NB4 (cell line): ENCODE data around the gene SLC24A4.

Source experiments
- DNase-seq: peaks from one replicate; pipeline ENCODE4 v3.0.0; 2010; ENCODE audit warnings: low read depth
- H3K4me3 ChIP-seq: one replicate; pipeline ENCODE4 v1.5.1; 2011; ENCODE audit warnings: mild to moderate bottlenecking, low read depth, low read length, moderate library complexity
- CTCF ChIP-seq: IDR thresholded peaks from one replicate; pipeline ENCODE4 v1.5.1; 2012; ENCODE audit warnings: low read depth, low read length
- MAX ChIP-seq: IDR thresholded peaks from 2 replicates; pipeline ENCODE4 v1.6.1; 2011; ENCODE audit warnings: low read depth, low read length
- MYC ChIP-seq: IDR thresholded peaks from 2 replicates; pipeline ENCODE4 v1.6.1; 2011; ENCODE audit warnings: low read depth, low read length
- POLR2A ChIP-seq: IDR thresholded peaks from 2 replicates; pipeline ENCODE4 v1.6.1; 2011; ENCODE audit warnings: mild to moderate bottlenecking; ENCODE audit not compliant: insufficient read length; ENCODE audit errors: extremely low read depth

Gene SLC24A4

GRCh38 chr14:92417759-92418158 is 94.8 kb downstream of the SLC24A4 start:
- TF ChIP-seq MYC = no peak; the same call in 1 of the 2 replicates
- DNase-seq = peak; percentile 77
- no peak overlapping the region for H3K4me3 ChIP-seq

- H3K4me3 ChIP-seq = no peak overlapping the region
- no peak for TF ChIP-seq POLR2A
- no peak for TF ChIP-seq MYC
- TF ChIP-seq MAX = no peak
- TF ChIP-seq CTCF = no peak
- no peak for DNase-seq
Measured at GRCh38 chr14:92421751-92422150, 98.8 kb downstream of the SLC24A4 start.

GRCh38 chr14:92425101-92425500 is 102.1 kb downstream of the SLC24A4 start:
- H3K4me3 ChIP-seq = no peak overlapping the region
- DNase-seq = no peak
- no peak for TF ChIP-seq MAX
- no peak for TF ChIP-seq POLR2A
- no peak for TF ChIP-seq MYC
- TF ChIP-seq CTCF = no peak

- H3K4me3 ChIP-seq = no peak overlapping the region
- no peak for DNase-seq
- no peak for TF ChIP-seq MAX
- TF ChIP-seq CTCF = no peak
- TF ChIP-seq POLR2A = no peak
- no peak for TF ChIP-seq MYC
Measured at GRCh38 chr14:92426237-92426636, 103.3 kb downstream of the SLC24A4 start.

GRCh38 chr14:92427096-92427495 is 104.1 kb downstream of the SLC24A4 start:
- TF ChIP-seq CTCF = no peak
- no peak for TF ChIP-seq POLR2A
- no peak for TF ChIP-seq MAX
- TF ChIP-seq MYC = no peak
- DNase-seq = no peak

GRCh38 chr14:92430686-92431085 is 107.7 kb downstream of the SLC24A4 start:
- DNase-seq = no peak
- TF ChIP-seq MYC = no peak
- TF ChIP-seq POLR2A = no peak
- no peak overlapping the region for H3K4me3 ChIP-seq

More at GRCh38 chr14:92427096-92427495, 104.1 kb downstream of the SLC24A4 start:
- H3K4me3 ChIP-seq = no peak overlapping the region

GRCh38 chr14:92431199-92431725 is 108.3 kb downstream of the SLC24A4 start:
- H3K4me3 ChIP-seq = no peak overlapping the region
- no peak for TF ChIP-seq MAX
- no peak for TF ChIP-seq CTCF
- no peak for TF ChIP-seq POLR2A
- TF ChIP-seq MYC = no peak
- DNase-seq = no peak
